ENCODE data around the gene GATA6.

The GATA6 gene

GRCh38 chr18:22167091-22167470 lies 2.3 kb upstream of the GATA6 start:
- no peak for DNase-seq

DNA sequence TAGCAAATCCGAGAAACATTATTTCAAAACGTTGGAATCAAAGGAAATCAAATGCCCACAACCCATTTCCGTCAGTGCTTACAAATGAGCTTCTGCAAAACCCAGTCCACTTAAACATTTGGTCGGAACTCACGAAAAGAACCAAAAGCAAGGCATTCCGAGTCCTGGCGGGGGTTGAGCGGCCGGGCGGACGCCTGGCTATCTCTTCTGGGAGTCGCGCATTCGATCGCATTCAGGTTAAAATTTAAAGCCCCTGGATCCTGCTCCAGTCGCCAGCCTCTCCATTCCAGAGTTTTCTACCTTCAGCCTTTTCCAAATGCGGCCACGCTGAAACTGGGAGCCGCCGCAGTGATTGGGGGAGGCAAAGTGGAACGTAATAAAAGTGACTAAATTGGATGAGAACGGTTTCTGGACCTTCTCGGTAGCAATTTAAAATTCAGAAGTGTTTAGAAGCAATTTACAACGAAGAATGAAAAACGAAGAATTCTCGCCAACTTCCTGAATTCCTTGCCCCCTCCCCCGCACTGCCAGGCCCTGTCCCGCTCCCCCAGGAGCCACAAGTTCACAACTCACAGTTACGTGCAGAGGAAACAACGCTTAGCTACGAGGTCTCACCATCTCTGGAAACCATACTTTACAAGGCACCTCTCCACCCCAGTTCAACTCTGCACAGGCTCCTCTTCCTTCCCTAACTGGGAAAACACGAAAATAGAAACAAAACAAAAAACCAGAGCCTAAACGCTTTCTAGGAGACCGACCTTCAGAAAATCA lies 1.7 kb upstream of the GATA6 start:
- no peak for DNase-seq

DNA sequence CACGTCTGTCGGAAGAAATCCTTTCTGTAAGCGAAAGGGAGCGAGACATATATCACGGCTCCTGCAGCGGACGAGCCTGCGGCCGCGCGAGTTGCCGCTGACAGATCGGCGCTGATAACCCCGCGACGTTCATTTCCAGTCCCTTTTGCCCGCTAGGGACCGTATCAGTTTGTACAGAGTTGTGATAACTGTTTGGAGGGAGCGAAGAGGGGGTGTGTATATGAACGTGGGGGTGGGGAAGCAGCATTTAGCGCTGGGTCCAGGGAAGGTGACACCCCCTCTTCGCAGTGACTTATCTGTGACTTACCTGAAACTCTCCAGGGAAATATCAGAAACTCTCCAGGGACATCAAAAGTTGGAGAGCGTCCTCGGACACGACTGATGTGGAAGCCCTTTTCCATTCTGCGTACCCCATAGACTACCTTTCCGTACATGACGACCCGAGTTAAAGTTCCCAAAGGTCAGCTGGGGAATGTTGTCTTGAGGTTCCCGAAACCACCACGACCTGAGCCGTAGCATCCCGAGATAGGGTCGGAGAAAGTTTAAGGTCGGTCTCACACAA lies 948 bp upstream of the GATA6 start:
- no peak for DNase-seq

- DNase-seq: no peak
These were observed 566 bp downstream of the GATA6 start for GRCh38 chr18:22169889-22170420.

- no peak for DNase-seq
These were observed 1.2 kb downstream of the GATA6 start for GRCh38 chr18:22170421-22171257.

DNA sequence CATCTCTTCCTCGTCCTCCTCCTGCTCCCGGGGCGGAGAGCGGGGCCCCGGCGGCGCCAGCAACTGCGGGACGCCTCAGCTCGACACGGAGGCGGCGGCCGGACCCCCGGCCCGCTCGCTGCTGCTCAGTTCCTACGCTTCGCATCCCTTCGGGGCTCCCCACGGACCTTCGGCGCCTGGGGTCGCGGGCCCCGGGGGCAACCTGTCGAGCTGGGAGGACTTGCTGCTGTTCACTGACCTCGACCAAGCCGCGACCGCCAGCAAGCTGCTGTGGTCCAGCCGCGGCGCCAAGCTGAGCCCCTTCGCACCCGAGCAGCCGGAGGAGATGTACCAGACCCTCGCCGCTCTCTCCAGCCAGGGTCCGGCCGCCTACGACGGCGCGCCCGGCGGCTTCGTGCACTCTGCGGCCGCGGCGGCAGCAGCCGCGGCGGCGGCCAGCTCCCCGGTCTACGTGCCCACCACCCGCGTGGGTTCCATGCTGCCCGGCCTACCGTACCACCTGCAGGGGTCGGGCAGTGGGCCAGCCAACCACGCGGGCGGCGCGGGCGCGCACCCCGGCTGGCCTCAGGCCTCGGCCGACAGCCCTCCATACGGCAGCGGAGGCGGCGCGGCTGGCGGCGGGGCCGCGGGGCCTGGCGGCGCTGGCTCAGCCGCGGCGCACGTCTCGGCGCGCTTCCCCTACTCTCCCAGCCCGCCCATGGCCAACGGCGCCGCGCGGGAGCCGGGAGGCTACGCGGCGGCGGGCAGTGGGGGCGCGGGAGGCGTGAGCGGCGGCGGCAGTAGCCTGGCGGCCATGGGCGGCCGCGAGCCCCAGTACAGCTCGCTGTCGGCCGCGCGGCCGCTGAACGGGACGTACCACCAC lies 2.1 kb downstream of the GATA6 start:
- no peak for DNase-seq

- no peak for DNase-seq
These were observed 2.8 kb downstream of the GATA6 start for GRCh38 chr18:22172120-22172582.

DNA sequence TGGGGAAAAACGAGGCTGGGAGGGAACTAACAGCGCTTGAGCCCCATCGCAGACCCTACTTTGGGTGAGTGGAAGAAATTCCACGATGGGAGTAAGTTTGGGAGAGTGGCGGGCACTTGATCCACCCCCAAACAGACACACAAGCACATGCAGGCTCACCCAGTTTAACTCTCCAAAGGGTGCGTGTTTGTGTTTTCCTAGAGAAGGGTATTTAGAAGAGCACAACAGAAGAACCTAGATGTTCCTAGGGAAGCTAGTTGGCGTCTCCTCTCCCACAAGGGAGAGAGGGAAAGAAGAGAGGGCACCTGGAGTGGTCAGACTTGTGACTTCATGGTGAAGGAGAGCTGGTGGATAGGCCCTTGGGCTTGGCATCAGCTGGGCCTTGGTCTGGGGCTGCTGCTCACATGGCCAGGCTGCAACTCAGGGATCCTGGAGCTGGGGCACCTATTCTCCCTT lies 3.2 kb downstream of the GATA6 start:
- DNase-seq: no peak

DNA sequence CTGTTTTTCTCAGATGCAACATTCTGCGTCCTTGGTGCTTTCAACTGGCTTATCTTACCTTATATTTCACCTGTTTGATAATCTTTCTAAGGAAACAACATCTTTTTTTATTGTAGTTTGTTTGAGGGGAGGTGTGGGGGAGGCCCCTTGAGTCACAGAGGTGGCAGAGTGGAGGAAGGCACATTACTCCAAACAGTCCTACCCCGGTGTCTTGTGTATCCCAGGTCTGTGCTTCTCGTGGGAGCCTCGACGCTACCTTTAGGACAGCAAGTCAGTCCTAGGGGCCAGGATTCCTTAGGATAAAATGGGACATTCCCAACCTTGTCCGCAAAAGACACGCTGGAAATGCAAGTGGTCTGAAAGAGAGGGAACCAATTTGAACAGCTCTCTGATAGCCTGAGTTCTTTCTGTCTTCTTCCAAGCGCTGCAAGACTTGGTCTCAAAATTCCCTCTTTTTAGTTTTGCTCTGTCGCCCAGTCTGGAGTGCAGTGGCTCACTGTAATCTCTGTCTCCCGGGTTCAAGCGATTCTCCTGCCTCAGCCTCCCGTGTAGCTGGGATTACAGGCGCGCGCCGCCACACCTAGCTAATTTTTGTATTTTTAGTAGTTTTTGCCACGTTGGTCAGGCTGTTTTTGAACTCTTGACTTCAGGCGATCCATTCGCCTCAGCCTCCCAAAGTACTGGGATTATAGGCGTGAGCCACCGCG lies 4.0 kb downstream of the GATA6 start:
- DNase-seq: no peak

DNA sequence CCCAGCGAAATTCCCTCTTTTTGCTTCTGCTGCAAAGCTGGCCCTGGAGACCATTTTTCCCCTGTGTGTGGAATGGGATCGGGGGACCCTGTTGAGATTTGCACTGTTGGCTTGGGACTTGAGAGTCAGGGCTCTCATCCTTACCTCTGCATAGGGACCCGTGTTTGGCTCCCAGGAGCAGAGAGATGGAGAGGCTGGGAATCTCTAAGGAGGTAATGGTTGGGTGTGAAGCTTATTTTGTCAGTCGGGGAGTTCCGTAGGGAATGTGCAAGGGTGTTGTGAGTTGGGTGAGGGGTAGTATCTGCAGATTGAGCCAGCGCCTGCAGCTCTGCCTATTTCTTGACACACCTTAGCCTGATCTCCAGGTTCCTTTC lies 4.5 kb downstream of the GATA6 start:
- no peak for DNase-seq

- no peak for DNase-seq
These were observed 5.2 kb downstream of the GATA6 start for GRCh38 chr18:22174341-22175145.

GRCh38 chr18:22175346-22175745 lies 6.0 kb downstream of the GATA6 start:
- DNase-seq: no peak

DNA sequence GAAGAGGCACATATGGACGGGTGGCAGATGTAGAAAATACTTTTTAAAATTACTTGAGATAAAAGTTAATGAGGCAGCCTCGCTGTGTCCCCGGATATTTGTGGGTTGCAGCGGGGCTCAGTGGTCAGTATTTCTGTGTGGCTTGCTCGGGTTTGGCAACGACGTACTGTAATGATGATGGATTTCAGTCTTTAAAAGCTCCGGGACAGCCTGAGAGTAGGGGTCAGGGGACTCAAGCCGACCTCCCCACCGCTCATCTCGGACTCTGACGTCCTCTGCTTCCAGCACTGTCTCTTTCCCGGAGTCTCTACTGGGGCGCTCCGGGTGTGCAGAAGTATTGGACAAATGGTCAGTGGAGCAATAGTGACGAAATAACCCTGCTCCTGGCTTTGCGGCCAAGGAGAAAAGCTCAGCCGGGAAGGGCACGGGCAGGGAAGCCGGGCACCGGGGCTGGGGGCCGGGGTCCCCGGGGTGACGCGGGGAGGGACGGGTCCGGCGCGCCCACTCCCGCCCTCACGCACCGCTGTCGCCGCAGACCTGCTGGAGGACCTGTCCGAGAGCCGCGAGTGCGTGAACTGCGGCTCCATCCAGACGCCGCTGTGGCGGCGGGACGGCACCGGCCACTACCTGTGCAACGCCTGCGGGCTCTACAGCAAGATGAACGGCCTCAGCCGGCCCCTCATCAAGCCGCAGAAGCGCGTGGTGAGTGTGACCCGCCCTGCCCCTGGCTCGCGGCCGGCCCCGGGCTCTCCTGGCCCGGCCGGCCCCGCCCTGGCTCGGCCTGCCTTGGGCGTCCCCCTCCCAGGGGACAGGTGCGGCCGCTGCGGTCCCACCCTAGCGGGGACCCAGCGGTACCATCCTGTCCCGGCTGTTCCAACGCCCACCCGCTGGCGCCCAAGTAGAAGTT lies 7.3 kb downstream of the GATA6 start:
- DNase-seq: no peak

DNA sequence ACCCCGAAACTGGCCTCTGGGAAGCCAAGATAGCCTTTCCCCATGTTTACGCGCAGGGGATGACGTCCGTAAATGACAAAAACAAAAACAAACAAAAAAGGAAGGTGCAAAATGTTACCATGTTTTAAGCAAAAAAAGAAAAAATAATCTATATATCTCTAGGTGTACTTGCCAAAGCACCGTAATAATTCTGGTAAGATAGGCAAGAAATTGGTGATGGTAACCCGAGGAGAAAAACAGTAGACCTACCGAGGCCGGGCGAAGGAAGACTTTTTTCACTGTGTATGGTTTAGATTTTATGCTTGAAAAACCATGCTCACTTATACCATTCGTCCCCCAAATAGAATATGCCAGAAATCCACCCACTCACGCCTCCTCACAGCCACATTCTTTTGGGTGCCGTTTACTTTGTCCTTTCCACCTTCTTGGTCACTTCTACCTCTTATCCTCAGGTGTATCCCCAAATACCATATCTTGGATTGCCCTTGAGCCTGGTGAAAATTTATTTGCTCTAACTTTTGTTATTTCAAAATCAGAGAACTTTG lies 8.0 kb downstream of the GATA6 start:
- DNase-seq: no peak

- DNase-seq: no peak
These were observed 9.8 kb downstream of the GATA6 start for GRCh38 chr18:22179174-22179573.

DNA sequence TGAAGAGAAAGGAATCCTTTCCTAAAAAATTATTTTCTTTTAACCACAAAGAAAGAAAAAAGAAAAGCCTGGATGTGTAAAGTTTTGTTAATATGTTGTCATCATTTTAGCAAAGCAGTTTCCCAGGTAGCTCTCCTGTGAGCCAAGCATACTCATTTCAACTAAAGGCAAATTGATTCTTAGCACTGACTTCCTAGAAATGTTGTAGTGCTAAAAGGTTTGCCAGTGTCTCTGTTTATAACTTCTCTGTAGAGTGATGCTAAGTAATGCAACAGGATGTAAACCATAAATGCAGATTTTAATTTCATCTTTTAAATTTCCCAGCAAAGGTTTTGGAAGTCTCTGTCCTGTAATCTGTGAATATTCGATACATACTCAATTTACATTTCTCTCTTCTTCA lies 10.2 kb downstream of the GATA6 start:
- no peak for DNase-seq

DNA sequence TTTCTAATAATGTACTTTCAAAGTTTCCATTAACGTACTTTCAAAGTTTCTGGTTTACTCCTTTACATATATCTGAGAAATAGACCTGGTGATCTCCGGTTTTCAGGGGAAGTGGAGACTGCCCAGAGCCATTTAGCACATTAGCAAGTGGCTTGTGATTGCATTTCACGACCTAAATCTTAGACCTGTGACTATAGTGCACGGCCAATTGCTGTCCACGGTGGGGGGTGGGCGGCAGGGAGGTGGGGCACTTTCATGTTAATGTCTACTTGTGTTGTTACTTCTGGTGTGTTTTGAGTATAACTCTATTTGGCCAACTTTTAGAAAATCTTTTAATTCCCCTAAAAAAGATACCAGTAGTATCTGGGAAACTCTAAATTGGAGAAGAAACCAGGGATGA lies 11.3 kb downstream of the GATA6 start:
- DNase-seq: no peak

DNA sequence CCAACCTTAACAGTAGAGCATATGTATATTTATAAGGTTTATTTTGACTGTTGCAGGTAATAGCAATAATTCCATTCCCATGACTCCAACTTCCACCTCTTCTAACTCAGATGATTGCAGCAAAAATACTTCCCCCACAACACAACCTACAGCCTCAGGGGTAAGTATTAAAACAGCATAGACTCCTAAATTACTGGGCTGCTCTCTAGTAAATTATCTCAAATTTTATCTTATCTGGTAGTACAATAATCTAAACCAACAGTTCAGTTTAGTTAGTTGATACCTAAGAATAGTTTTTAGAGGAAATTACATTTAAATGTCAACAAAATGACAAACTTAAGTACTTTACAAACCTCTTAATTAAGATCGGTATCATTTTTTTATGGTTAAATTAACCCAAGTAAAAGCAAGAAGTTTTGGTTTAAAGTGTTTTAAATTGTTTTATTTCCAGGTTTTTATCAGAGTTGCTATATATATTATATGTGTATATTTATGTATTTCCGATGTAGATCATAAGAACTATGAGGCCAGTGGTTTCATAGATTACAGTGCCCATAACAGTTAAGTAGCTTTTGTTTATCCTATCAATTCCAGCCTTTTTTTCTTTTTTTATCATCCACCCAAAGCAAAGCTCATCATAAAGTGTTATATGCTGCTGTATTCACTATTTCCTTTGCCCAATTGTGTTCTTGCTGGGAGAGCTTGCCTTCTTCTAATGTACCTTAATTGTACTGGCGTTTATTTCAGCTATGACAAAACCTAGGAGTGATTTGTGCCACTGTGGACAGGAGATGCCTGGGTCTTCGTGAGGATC lies 13.7 kb downstream of the GATA6 start:
- no peak for DNase-seq

DNA sequence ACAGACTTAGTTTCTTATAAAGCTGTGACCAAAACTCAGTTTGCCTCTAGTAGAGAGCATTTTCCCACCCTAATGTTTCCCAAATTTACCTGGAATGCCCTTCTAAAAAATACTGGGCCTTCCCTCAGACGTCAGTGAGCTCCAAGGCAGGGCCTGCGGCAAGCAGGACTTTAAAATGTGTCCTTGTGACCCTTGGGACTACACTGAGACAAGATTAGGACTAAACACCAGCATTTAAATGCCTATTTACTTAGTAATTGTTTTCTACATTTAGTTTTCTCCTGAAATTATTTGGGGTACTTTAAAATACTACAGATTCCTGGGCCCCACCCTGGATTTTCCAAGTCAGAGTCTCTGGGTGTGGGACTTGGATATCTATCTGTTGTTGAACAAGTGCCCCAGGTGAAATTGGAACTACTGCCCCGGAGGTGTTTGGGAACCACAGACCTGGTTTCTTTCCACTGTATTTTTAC lies 14.3 kb downstream of the GATA6 start:
- DNase-seq: no peak

All from AML-193 (cell line).